RPMI8226 (cell line): ENCODE results near the gene WWC2.
A peak's percentile ranks its signal among the peaks of the same experiment; 100 is the strongest.
"Not testable (repeated sequence)": the region's sequence is repeated elsewhere in the genome, so short reads cannot be mapped to it uniquely, and the experiment has no call there.

ENCODE experiments used
- DNase-seq: peaks from one replicate; pipeline ENCODE4 v3.0.0-alpha.2; 2015

Gene WWC2

GRCh38 chr4:183175631-183176232 is 76.7 kb downstream of the WWC2 start:
- DNase-seq, result no peak

- DNase-seq, result no peak
These were observed 77.9 kb downstream of the WWC2 start for GRCh38 chr4:183177001-183177400.

GRCh38 chr4:183178201-183178600 is 79.1 kb downstream of the WWC2 start:
- no peak for DNase-seq

GRCh38 chr4:183180096-183180495 is 81.0 kb downstream of the WWC2 start:
- no peak for DNase-seq

GRCh38 chr4:183180621-183181020 is 81.6 kb downstream of the WWC2 start:
- DNase-seq, result no peak

- DNase-seq, result no peak
These were observed 82.0 kb downstream of the WWC2 start for GRCh38 chr4:183181081-183181480.

GRCh38 chr4:183182873-183183725 is 84.0 kb downstream of the WWC2 start:
- DNase-seq, result peak; percentile 16

- DNase-seq, result no peak
These were observed 85.0 kb downstream of the WWC2 start for GRCh38 chr4:183183906-183184535.

- DNase-seq, result no peak
These were observed 86.0 kb downstream of the WWC2 start for GRCh38 chr4:183185018-183185417.

- no peak for DNase-seq
These were observed 86.5 kb downstream of the WWC2 start for GRCh38 chr4:183185559-183185958.

- DNase-seq, result no peak
These were observed 87.8 kb downstream of the WWC2 start for GRCh38 chr4:183186813-183187212.

- DNase-seq, result no peak
These were observed 92.0 kb downstream of the WWC2 start for GRCh38 chr4:183190900-183191527.

- DNase-seq, result no peak
These were observed 92.6 kb downstream of the WWC2 start for GRCh38 chr4:183191630-183192029.

GRCh38 chr4:183192571-183192970 is 93.5 kb downstream of the WWC2 start:
- DNase-seq, result no peak

- DNase-seq, result not testable (repeated sequence)
These were observed 94.8 kb downstream of the WWC2 start for GRCh38 chr4:183193730-183194338.

GRCh38 chr4:183195534-183195933 is 96.5 kb downstream of the WWC2 start:
- DNase-seq, result no peak

GRCh38 chr4:183197140-183197539 is 98.1 kb downstream of the WWC2 start:
- DNase-seq, result no peak

GRCh38 chr4:183200453-183200852 is 101.4 kb downstream of the WWC2 start:
- DNase-seq, result no peak

- no peak for DNase-seq
These were observed 102.3 kb downstream of the WWC2 start for GRCh38 chr4:183201331-183201730.

- DNase-seq, result no peak
These were observed 103.5 kb downstream of the WWC2 start for GRCh38 chr4:183202523-183202922.

GRCh38 chr4:183204793-183205192 is 105.7 kb downstream of the WWC2 start:
- no peak for DNase-seq

GRCh38 chr4:183205193-183205592 is 106.1 kb downstream of the WWC2 start:
- DNase-seq, result no peak

GRCh38 chr4:183205709-183206108 is 106.7 kb downstream of the WWC2 start:
- no peak for DNase-seq
